Karpas-422 (cell line): ENCODE data around the gene APOE. TPM values are rescaled to one million over a fixed set of nuclear protein-coding genes. Genes with fewer than 3 reads are reported as not detected.
"Not testable (repeated sequence)": the region's sequence is repeated elsewhere in the genome, so short reads cannot be mapped to it uniquely, and the experiment has no call there.

Experiments
- DNase-seq: peaks from one replicate; pipeline ENCODE4 v3.0.0-alpha.2; 2015
- H2AFZ ChIP-seq: fragments of 200-600 bp; sonication (generic); 2 replicates; pipeline ENCODE4 v1.6.1; 2014; ENCODE audit warnings: antibody characterized with exemption, low read length, mixed read lengths
- H3K27ac ChIP-seq: fragments of 200-600 bp; sonication (generic); 2 replicates; pipeline ENCODE4 v1.5.1; 2014; ENCODE audit warnings: mild to moderate bottlenecking, low read length, moderate library complexity
- H3K27me3 ChIP-seq: fragments of 200-600 bp; sonication (generic); 2 replicates; pipeline ENCODE4 v1.6.1; 2014; ENCODE audit warnings: low read length, mixed read lengths
- H3K36me3 ChIP-seq: fragments of 200-600 bp; sonication (generic); 2 replicates; pipeline ENCODE4 v1.6.1; 2014; ENCODE audit warnings: low read length, mixed read lengths; ENCODE audit not compliant: insufficient read depth
- H3K4me1 ChIP-seq: fragments of 200-600 bp; sonication (generic); 2 replicates; pipeline ENCODE4 v1.6.1; 2014; ENCODE audit warnings: mild to moderate bottlenecking, low read length, mixed read lengths
- H3K4me2 ChIP-seq: fragments of 200-600 bp; sonication (generic); 2 replicates; pipeline ENCODE4 v1.6.1; 2014; ENCODE audit warnings: low read length, low read depth, mild to moderate bottlenecking; ENCODE audit not compliant: poor library complexity, severe bottlenecking
- H3K4me3 ChIP-seq: fragments of 200-600 bp; sonication (generic); 2 replicates; pipeline ENCODE4 v1.5.1; 2014; ENCODE audit warnings: mild to moderate bottlenecking, antibody characterized with exemption, low read length, mixed read lengths
- H3K79me2 ChIP-seq: fragments of 200-600 bp; sonication (generic); 2 replicates; pipeline ENCODE4 v1.6.1; 2014; ENCODE audit warnings: mild to moderate bottlenecking, low read length, mixed read lengths
- H3K9ac ChIP-seq: fragments of 200-600 bp; sonication (generic); 2 replicates; pipeline ENCODE4 v1.6.0; 2014; ENCODE audit warnings: low read length
- H3K9me2 ChIP-seq: fragments of 200-600 bp; sonication (generic), shearing (Covaris generic); replicated peaks from 2 replicates; pipeline ENCODE4 v1.6.0; 2014; ENCODE audit warnings: mild to moderate bottlenecking, low read length, moderate library complexity; ENCODE audit not compliant: insufficient read depth
- H3K9me3 ChIP-seq: fragments of 300-700, 200-600 bp; sonication (generic); 2 replicates; pipeline ENCODE4 v1.6.1; 2014; ENCODE audit warnings: low read length, mixed read lengths
- H4K20me1 ChIP-seq: fragments of 200-600 bp; sonication (generic); 2 replicates; pipeline ENCODE4 v1.6.1; 2014; ENCODE audit warnings: mild to moderate bottlenecking, antibody characterized with exemption, low read length, low read depth; ENCODE audit not compliant: insufficient read depth
- total RNA-seq: library from RNA; depleted of rRNA; stranded (reverse); fragments of >200 nt; shearing (Covaris generic); gene quantifications from 2 replicates; pipeline ENCODE4 v1.2.3, GENCODE V29; 2014; ENCODE audit warnings: low replicate concordance

APOE gene
- total RNA-seq, 1 experiment from 2014 or later: 1.9 TPM

GRCh38 chr19:44925114-44925891, 19.7 kb downstream of the APOE start:
- Histone ChIP-seq H2AFZ (no peak overlapping the region), H3K4me1 (no peaks in the 10 kb centered on the region), H3K4me3 (no peak overlapping the region), H3K27me3 (no peaks in the 10 kb centered on the region), H4K20me1 (no peaks in the 10 kb centered on the region), H3K9me3 (no peaks in the 10 kb centered on the region), H3K79me2 (no peaks in the 10 kb centered on the region), H3K27ac (no peak overlapping the region), H3K9me2 (no peaks in the 10 kb centered on the region), H3K4me2 (no peak overlapping the region), H3K36me3 (no peaks in the 10 kb centered on the region), H3K9ac (no peak overlapping the region)
- DNase-seq: no peak

DNA sequence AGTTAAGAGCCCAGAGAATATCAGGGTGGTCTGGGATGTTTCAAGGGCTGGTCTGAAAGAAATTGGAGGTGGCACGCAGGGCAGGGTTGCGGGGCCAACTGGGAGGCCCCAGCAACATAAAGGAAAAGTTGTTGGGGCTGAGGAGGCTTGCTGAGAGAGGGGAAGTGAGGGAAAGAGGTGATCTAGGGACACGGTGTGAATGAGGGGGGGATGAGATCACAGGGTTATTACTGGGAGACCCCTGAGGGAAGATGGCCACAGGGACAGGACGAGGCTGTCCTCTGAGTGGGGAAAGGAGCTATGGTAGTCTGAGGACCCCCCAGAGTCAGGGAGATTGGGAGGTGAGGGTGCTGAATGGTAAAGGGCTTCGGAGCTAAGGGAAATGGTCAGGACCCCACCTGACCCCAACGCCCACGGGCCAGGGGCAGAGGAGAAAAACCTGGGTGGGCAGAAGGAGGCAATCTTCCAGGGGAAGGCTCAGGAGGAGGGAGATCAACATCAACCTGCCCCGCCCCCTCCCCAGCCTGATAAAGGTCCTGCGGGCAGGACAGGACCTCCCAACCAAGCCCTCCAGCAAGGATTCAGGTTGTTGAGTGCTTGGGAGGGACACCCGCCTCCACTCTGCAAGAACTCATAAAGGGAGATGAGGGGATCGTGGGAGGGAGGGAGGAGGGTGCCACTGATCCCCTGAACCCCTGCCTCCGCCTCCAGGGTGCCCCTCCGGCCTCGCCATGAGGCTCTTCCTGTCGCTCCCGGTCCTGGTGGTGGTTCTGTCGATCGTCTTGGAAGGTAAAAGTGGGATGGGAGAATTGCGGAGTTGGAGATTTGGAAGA, 20.9 kb downstream of the APOE start:
- H3K36me3 ChIP-seq, H3K4me2 ChIP-seq, H4K20me1 ChIP-seq, H3K4me3 ChIP-seq, H3K9me3 ChIP-seq, H2AFZ ChIP-seq, H3K27ac ChIP-seq, DNase-seq, H3K4me1 ChIP-seq, H3K9ac ChIP-seq, H3K79me2 ChIP-seq, H3K27me3 ChIP-seq, H3K9me2 ChIP-seq: not testable (repeated sequence)

- Histone ChIP-seq H3K9me3 (no peaks in the 10 kb centered on the region), H3K27ac (no peak overlapping the region), H3K4me2 (no peak overlapping the region), H2AFZ (no peak overlapping the region), H3K9ac (no peak overlapping the region), H3K27me3 (no peaks in the 10 kb centered on the region), H3K79me2 (no peaks in the 10 kb centered on the region), H3K4me1 (no peaks in the 10 kb centered on the region), H4K20me1 (no peaks in the 10 kb centered on the region), H3K4me3 (no peak overlapping the region), H3K36me3 (no peaks in the 10 kb centered on the region), H3K9me2 (no peaks in the 10 kb centered on the region)
- DNase-seq: no peak
Observed at GRCh38 chr19:44927746-44928145, 22.1 kb downstream of the APOE start.

DNA sequence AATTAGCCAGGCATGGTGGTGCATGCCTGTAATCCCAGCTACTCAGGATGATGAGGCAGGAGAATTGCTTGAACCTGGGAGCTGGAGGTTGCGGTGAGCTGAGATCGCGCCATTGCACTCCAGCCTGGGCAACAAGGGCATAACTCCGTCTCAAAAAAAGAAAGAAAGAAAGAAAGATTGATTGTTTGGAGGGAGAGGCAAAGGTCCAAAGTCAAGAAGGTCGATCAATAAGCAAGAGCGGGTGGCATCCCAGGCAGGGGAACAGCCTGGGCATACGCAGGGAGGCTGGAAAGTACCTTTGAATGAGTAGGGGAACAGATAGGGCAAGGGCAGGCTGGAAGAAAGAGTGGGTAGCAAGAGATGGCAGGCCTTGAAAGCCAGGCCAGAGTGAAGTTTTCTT, 24.5 kb downstream of the APOE start:
- Histone ChIP-seq H4K20me1 (no peaks in the 10 kb centered on the region), H3K4me1 (no peaks in the 10 kb centered on the region), H3K36me3 (no peaks in the 10 kb centered on the region), H3K27ac (no peak overlapping the region), H3K4me2 (no peak overlapping the region), H3K27me3 (no peaks in the 10 kb centered on the region), H3K79me2 (no peaks in the 10 kb centered on the region), H3K9me3 (no peaks in the 10 kb centered on the region), H3K4me3 (no peak overlapping the region), H3K9ac (no peak overlapping the region), H3K9me2 (no peaks in the 10 kb centered on the region), H2AFZ (no peak overlapping the region)
- no peak for DNase-seq

DNA sequence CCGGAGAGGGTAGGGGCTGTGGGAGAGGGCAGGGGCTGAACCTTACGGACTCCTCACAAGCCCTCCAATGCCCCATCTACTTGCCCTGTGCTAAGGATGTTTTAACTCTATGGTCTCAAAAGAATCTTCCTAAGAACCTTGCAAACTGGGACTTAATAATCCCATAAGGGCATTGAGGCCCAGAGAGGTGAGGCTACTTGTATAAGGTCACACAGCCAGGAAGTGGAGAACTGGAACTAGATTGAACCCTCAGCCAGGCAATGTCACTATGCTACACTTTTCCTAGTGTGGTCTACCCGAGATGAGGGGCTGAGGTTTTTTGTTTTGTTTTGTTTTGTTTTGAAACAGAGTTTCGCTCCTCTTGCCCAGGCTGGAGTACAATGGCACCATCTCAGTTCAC, 25.9 kb downstream of the APOE start:
- Histone ChIP-seq H3K79me2 (no peaks in the 10 kb centered on the region), H4K20me1 (no peaks in the 10 kb centered on the region), H2AFZ (no peak overlapping the region), H3K27me3 (no peaks in the 10 kb centered on the region), H3K9me3 (no peaks in the 10 kb centered on the region), H3K4me3 (no peak overlapping the region), H3K9me2 (no peaks in the 10 kb centered on the region), H3K27ac (no peak overlapping the region), H3K9ac (no peak overlapping the region), H3K4me1 (no peaks in the 10 kb centered on the region), H3K4me2 (no peak overlapping the region), H3K36me3 (no peaks in the 10 kb centered on the region)
- DNase-seq: no peak

DNA sequence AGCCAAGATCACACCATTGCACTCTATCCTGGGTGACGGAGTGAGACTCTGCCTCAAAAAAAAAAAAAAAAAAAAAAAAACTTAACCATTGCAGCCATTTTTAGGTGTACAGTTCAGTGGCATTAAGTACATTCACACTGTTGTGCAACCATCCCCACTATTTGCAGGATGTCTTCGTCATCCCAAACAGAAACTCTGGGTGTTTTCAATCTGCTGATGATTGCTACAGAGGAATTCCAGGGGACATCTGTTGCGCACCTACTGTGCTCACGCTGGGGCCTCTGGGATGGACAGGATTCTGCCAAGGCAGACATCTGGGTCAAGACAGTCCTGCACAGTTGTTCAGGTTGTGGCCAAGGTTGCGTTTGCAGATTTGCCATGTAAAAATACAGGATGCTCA, 34.1 kb downstream of the APOE start:
- Histone ChIP-seq H3K9me3 (no peaks in the 10 kb centered on the region), H3K79me2 (no peaks in the 10 kb centered on the region), H3K27me3 (no peaks in the 10 kb centered on the region), H3K36me3 (no peaks in the 10 kb centered on the region), H2AFZ (no peak overlapping the region), H3K4me1 (peaks cover 11% of the 10 kb centered on the region), H3K9ac (no peak overlapping the region), H3K9me2 (no peaks in the 10 kb centered on the region), H3K4me2 (no peak overlapping the region), H3K27ac (no peak overlapping the region), H4K20me1 (no peaks in the 10 kb centered on the region), H3K4me3 (no peak overlapping the region)
- DNase-seq: no peak

DNA sequence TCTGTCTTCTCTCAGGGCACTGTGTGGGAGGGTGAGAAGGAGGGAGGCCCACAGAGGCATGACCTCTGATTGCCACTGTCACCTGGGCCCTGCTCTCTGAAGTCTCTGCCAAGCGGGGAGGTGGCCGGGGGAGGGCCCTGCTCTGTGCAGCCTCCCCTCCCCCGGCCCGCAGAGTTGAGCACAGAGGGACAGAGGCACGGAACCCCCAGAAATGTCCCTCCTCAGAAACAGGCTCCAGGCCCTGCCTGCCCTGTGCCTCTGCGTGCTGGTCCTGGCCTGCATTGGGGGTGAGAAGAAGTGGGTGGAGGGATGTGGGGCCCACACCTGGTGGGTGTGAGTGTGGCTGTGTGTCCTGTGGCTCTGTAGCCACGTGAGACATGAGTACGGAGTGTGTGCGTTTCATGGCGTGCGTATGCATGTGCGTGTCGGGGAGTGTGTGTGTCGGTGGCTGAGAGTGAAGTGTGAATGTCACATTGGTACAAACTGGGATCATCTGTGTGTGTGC, 36.5 kb downstream of the APOE start, which contains the start of gene APOC4:
Gene APOC4 (plus strand): TSS at position 171 of the 505 bp plus-strand sequence. CDS start 41 bp downstream, at position 212.
- no peak within 1 kb of the TSS for H3K4me3 ChIP-seq
- no peak within 1 kb of the TSS for H2AFZ ChIP-seq
- H3K9me2 ChIP-seq: no peaks in the 10 kb centered on the region
- H3K4me2 ChIP-seq: no peak within 1 kb of the TSS
- no peaks in the 10 kb centered on the region for H3K27me3 ChIP-seq
- no peak within 1 kb of the TSS for H3K9ac ChIP-seq
- DNase-seq: no peak
- H3K9me3 ChIP-seq: no peaks in the 10 kb centered on the region
- no peaks in the 10 kb centered on the region for H4K20me1 ChIP-seq
- no peak within 1 kb of the TSS for H3K27ac ChIP-seq
- H3K4me1 ChIP-seq: peaks cover 11% of the 10 kb centered on the region
- no peaks in the 10 kb centered on the region for H3K36me3 ChIP-seq
- no peaks in the 10 kb centered on the region for H3K79me2 ChIP-seq

GRCh38 chr19:44943801-44944249, 38.2 kb downstream of the APOE start:
- H4K20me1 ChIP-seq: no peaks in the 10 kb centered on the region
- H2AFZ ChIP-seq: peak overlapping the region; percentile 83
- H3K9ac ChIP-seq: peak overlapping the region; percentile 32; the same call in 1 of the 2 replicates
- no peak overlapping the region for H3K4me3 ChIP-seq
- no peak overlapping the region for H3K27ac ChIP-seq
- DNase-seq: peak; percentile 74
- H3K27me3 ChIP-seq: no peaks in the 10 kb centered on the region
- peaks cover 11% of the 10 kb centered on the region for H3K4me1 ChIP-seq
- no peaks in the 10 kb centered on the region for H3K36me3 ChIP-seq
- H3K79me2 ChIP-seq: no peaks in the 10 kb centered on the region
- H3K4me2 ChIP-seq: peak overlapping the region; percentile 36
- H3K9me3 ChIP-seq: no peaks in the 10 kb centered on the region
- no peaks in the 10 kb centered on the region for H3K9me2 ChIP-seq
